Epithelial cell of proximal tubule (primary cell): Measurements from ENCODE around the gene KY. TPM values are rescaled to one million over a fixed set of nuclear protein-coding genes. Genes with fewer than 3 reads are reported as not detected.

ENCODE experiments used
- DNase-seq: peaks from one replicate; pipeline ENCODE4 v3.0.0-alpha.2; 2011; ENCODE audit warnings: low read depth
- H3K4me3 ChIP-seq: 2 replicates; pipeline ENCODE4 v1.5.1; 2011; ENCODE audit warnings: low read depth, mild to moderate bottlenecking, low read length
- total RNA-seq: library from RNA; depleted of rRNA; stranded (reverse); fragments of >200 nt; gene quantifications from 2 replicates; pipeline ENCODE4 v1.2.3, GENCODE V29; 2015
- TF ChIP-seq, protein P1 (sequence below): conservative IDR thresholded peaks from 2 replicates; pipeline ENCODE4 v1.5.1; 2012; ENCODE audit warnings: low read depth, mild to moderate bottlenecking, low read length

The KY gene, protein sequence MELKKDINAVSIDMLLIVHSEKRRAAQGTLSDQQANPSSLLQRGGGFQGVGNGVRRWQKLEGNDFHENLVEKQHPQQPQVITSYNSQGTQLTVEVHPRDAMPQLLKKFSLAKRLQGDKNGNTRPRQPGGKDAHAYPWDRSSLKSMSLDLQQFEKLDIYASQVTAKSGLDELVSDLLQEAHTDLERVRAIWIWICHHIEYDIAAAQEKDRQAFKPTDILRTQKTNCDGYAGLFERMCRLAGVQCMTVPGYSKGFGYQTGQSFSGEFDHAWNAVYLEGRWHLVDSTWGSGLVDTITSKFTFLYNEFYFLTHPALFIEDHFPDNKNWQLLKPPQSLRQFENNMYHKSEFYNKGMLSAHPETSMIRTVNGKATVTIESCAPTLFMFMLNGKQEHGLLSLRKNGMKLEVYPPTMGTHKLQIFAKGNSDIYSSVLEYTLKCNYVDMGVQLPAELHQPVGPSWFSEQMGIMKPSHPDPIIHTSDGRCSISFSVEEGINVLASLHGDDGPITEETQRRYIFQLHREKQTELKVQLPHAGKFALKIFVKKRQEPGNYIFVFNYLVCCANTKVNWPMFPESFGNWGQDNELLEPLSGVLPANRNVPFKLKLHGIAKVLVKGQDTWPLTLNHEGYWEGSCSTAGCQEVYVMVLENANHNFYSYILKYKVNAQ
- under 0.01 TPM in 1 of 2 replicates, not detected in the other for total RNA-seq

- TF ChIP-seq, protein P1, sequence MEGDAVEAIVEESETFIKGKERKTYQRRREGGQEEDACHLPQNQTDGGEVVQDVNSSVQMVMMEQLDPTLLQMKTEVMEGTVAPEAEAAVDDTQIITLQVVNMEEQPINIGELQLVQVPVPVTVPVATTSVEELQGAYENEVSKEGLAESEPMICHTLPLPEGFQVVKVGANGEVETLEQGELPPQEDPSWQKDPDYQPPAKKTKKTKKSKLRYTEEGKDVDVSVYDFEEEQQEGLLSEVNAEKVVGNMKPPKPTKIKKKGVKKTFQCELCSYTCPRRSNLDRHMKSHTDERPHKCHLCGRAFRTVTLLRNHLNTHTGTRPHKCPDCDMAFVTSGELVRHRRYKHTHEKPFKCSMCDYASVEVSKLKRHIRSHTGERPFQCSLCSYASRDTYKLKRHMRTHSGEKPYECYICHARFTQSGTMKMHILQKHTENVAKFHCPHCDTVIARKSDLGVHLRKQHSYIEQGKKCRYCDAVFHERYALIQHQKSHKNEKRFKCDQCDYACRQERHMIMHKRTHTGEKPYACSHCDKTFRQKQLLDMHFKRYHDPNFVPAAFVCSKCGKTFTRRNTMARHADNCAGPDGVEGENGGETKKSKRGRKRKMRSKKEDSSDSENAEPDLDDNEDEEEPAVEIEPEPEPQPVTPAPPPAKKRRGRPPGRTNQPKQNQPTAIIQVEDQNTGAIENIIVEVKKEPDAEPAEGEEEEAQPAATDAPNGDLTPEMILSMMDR = peak; percentile 24
Measured at GRCh38 chr3:134650431-134651346, at the start of gene KY. KY (minus strand) TSS chr3:134651022; CDS start chr3:134650960, 62 bp downstream.

GRCh38 chr3:134699721-134700120, 48.9 kb upstream of the KY start:
- H3K4me3 ChIP-seq = no peak overlapping the region
- peak; percentile 47 for DNase-seq

More at GRCh38 chr3:134650431-134651346, at the start of gene KY:
- no peak for DNase-seq
- peak within 1 kb of the TSS; percentile 56 for H3K4me3 ChIP-seq

GRCh38 chr3:134699141-134699711, 48.4 kb upstream of the KY start:
- H3K4me3 ChIP-seq = no peak overlapping the region
- DNase-seq = no peak
- TF ChIP-seq, protein P1 = no peak

More at GRCh38 chr3:134699721-134700120, 48.9 kb upstream of the KY start:
- TF ChIP-seq, protein P1 = no peak

GRCh38 chr3:134697830-134698689, 47.2 kb upstream of the KY start:
- DNase-seq = no peak
- TF ChIP-seq, protein P1 = no peak
- H3K4me3 ChIP-seq = no peak overlapping the region

DNA sequence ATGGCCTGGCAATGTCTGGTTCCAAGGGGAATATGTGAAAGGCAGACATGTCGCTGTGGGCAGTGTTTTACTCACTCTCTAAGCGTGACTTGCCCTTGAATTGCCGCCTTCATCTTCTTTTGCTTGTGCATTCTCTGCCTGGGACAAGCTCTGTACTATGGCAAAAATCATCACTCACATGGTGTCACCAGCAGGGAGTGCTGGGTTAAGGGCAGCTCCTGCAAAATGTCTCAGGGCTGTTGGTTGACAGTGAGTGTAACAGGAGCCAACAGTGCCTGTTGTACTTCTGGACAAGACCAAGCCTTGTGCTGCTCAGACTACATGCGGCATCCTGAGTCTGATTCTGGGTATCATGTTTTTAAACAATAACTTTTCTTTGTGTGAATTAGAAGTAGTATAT, 45.3 kb upstream of the KY start:
- no peak for DNase-seq
- no peak overlapping the region for H3K4me3 ChIP-seq
- TF ChIP-seq, protein P1 = no peak
